HepG2 (cell line): ENCODE data around the gene CAMTA1. TPM values are rescaled to one million over a fixed set of nuclear protein-coding genes. Genes with fewer than 3 reads are reported as not detected.

ENCODE experiments used
- ATAC-seq: fragments of 200-7000 bp; cut with Tn5 transposase; 3 replicates; pipeline ENCODE4 v1.9.1; 2020; ENCODE audit warnings: mild to moderate bottlenecking, moderate library complexity
- BruUV-seq: library from RNA; stranded (reverse); fragments of 400-500 nt; replicated peaks from 2 replicates; lab custom pipeline; 2021; lab: Mats Ljungman, UMichigan
- CTCF ChIA-PET: fragments of 300-600 bp; formaldehyde crosslinking; extraction: SDS; loops from one replicate; lab custom pipeline; 2021; ENCODE audit warnings: low total read pairs, inconsistent platforms, low intra/inter-chr PET ratio; lab: Yijun Ruan, JAX
- POLR2A ChIA-PET: fragments of 350-600 bp; sonication (Branson Sonifier 250); formaldehyde crosslinking; loops from one replicate; lab custom pipeline; 2020; ENCODE audit warnings: antibody characterized with exemption, inconsistent platforms; lab: Yijun Ruan, JAX
- DNase-seq: peaks from one replicate; pipeline ENCODE4 v3.0.0-alpha.2; 2015; ENCODE audit warnings: low spot score
- FAIRE-seq: peaks from 3 replicates; lab custom pipeline; 2011; peaks lifted over from hg19 to GRCh38; lab: Jason Lieb, UNC
- H2AFZ ChIP-seq: one replicate; pipeline ENCODE4 v1.6.1; 2011; ENCODE audit warnings: low read length, inconsistent platforms
- H3K27ac ChIP-seq: fragments of 300-600 bp; 3 replicates; pipeline ENCODE4 v1.8.0; 2011; ENCODE audit warnings: mixed run types, mild to moderate bottlenecking, mixed read lengths, low read length, inconsistent platforms; ENCODE audit not compliant: insufficient read depth; ENCODE audit errors: extremely low read length
- H3K27me3 ChIP-seq, 2 experiments: fragments of 200-600 bp in 1 of 2; 2 replicates in 1 of 2; 3 replicates in 1 of 2; pipeline versions ENCODE4 v1.6.0 to v1.8.0; 2011; ENCODE audit warnings: low read length in 2 of 2, mild to moderate bottlenecking in 2 of 2, moderate library complexity in 2 of 2, inconsistent platforms in 1 of 2; ENCODE audit not compliant: insufficient read depth in 2 of 2, control insufficient read depth in 1 of 2
- H3K36me3 ChIP-seq, 2 experiments: fragments of 200-600 bp in 1 of 2; replicated peaks in 1 of 2; 2 replicates in 1 of 2; 3 replicates in 1 of 2; pipeline versions ENCODE4 v1.5.1 to v1.8.0; 2011; ENCODE audit warnings: low read length in 2 of 2, inconsistent platforms in 1 of 2; ENCODE audit not compliant: insufficient read depth in 2 of 2, control insufficient read depth in 1 of 2
- H3K4me1 ChIP-seq: 2 replicates; pipeline ENCODE4 v1.5.1; 2012; ENCODE audit warnings: low read length, inconsistent platforms; ENCODE audit not compliant: insufficient read depth
- H3K4me2 ChIP-seq: 2 replicates; pipeline ENCODE4 v1.6.0; 2011; ENCODE audit warnings: low read depth, low read length, inconsistent platforms
- H3K4me3 ChIP-seq, 3 experiments: fragments of 200-600 bp in 1 of 3; sonication (generic), shearing (Covaris generic) in 1 of 3; replicated peaks in 1 of 3; 2 replicates each; pipeline ENCODE4 v1.5.1; 2011 to 2016; ENCODE audit warnings: low read length in 3 of 3, inconsistent platforms in 2 of 3, low read depth in 2 of 3, mild to moderate bottlenecking in 2 of 3, control low read depth in 1 of 3, mixed read lengths in 1 of 3; ENCODE audit not compliant: insufficient read depth in 1 of 3
- H3K79me2 ChIP-seq: one replicate; pipeline ENCODE4 v1.6.1; 2011; ENCODE audit warnings: low read length, inconsistent platforms; ENCODE audit not compliant: insufficient read depth
- H3K9ac ChIP-seq: 2 replicates; pipeline ENCODE4 v1.6.0; 2011; ENCODE audit warnings: mild to moderate bottlenecking, low read depth, low read length, inconsistent platforms; ENCODE audit not compliant: insufficient read depth
- H3K9me3 ChIP-seq: 2 replicates; pipeline ENCODE4 v1.5.1; 2012; ENCODE audit warnings: mild to moderate bottlenecking, low read length
- H4K20me1 ChIP-seq: 2 replicates; pipeline ENCODE4 v1.6.0; 2011; ENCODE audit warnings: inconsistent platforms, mild to moderate bottlenecking, low read length, moderate library complexity; ENCODE audit not compliant: insufficient read depth
- ASH2L ChIP-seq: fragments of 300-600, 200-600 bp; sonication (generic); IDR thresholded peaks from 2 replicates; pipeline ENCODE4 v1.7.0; 2017; ENCODE audit warnings: low read depth, mild to moderate bottlenecking, moderate library complexity, mixed read lengths, low read length; ENCODE audit not compliant: insufficient read length
- HOXA5 ChIP-seq: sonication (generic); formaldehyde crosslinking; IDR thresholded peaks from 2 replicates; pipeline ENCODE4 v1.4.0; 2020; ENCODE audit warnings: missing genetic modification reagents
- KLF16 ChIP-seq, 2 experiments: sonication (generic) in 1 of 2; formaldehyde crosslinking in 1 of 2; IDR thresholded peaks; 2 replicates each; pipeline versions ENCODE4 v1.6.1 to v1.8.0; 2016 to 2023; ENCODE audit warnings: missing genetic modification reagents in 2 of 2, missing compliant biosample characterization in 1 of 2
- RXRA ChIP-seq: sonication (generic); formaldehyde crosslinking; IDR thresholded peaks from 2 replicates; pipeline ENCODE4 v1.5.1; 2020; ENCODE audit warnings: missing genetic modification reagents
- SYNCRIP ChIP-seq: fragments of 200-400 bp; formaldehyde crosslinking; IDR thresholded peaks from 2 replicates; pipeline ENCODE4 v1.6.1; 2018; ENCODE audit warnings: mild to moderate bottlenecking, low read depth, low read length; ENCODE audit not compliant: insufficient read depth
- ZBTB40 ChIP-seq, 2 experiments: fragments of 450-650 bp in 1 of 2; sonication (generic) in 1 of 2; formaldehyde crosslinking in 1 of 2; IDR thresholded peaks; 2 replicates each; pipeline versions ENCODE4 v1.6.1 to v1.8.0; 2016 to 2022; ENCODE audit warnings: antibody characterized with exemption in 1 of 2, mild to moderate bottlenecking in 1 of 2, missing genetic modification reagents in 1 of 2
- ZFAT ChIP-seq: sonication (generic); formaldehyde crosslinking; conservative IDR thresholded peaks from 2 replicates; pipeline ENCODE4 v1.8.1; 2023; ENCODE audit warnings: missing genetic modification reagents, inconsistent platforms
- ZNF235 ChIP-seq: sonication (generic); formaldehyde crosslinking; IDR thresholded peaks from 2 replicates; pipeline ENCODE4 v1.8.1; 2023; ENCODE audit warnings: mild to moderate bottlenecking, missing genetic modification reagents, borderline replicate concordance
- ZNF280D ChIP-seq: sonication (generic); formaldehyde crosslinking; IDR thresholded peaks from 2 replicates; pipeline ENCODE4 v1.5.1; 2020; ENCODE audit warnings: mild to moderate bottlenecking, missing genetic modification reagents
- WGBS: methylation state at CpG from one replicate; pipeline ENCODE4 v1.1.6; 2017; ENCODE audit warnings: low lambda C conversion rate; 5-methylcytosine and 5-hydroxymethylcytosine counted together
- in situ Hi-C: cut with HindIII; loops from 2 replicates; pipeline ENCODE4 v1.10.0; 2017; ENCODE audit warnings: low pct_unique_long_range_greater_than_20kb; ENCODE audit not compliant: extremely low pct_ligation_motif_present
- intact Hi-C: fragments of 100-400 bp; cut with micrococcal nuclease; formaldehyde crosslinking; loops from one replicate; pipeline ENCODE4 v1.10.0; 2022; ENCODE audit not compliant: unreplicated experiment
- polyA plus RNA-seq, 8 experiments: library from polyadenylated mRNA; depleted of rRNA in 3 of 8; stranded (reverse) in 7 of 8; unstranded in 1 of 8; fragments of >200 nt; fragmentation: Illumina TruSeq in 4 of 8; extraction: Trizol in 4 of 8; gene quantifications; 2 replicates each; pipeline versions ENCODE4 v1.2.1 to v1.2.3, GENCODE V29; 2011 to 2016; ENCODE audit warnings: low read depth in 4 of 8, missing spikeins in 1 of 8, mixed read lengths in 1 of 8; ENCODE audit not compliant: insufficient read depth in 1 of 8
- total RNA-seq, 5 experiments: library from RNA; depleted of rRNA; stranded (reverse); fragments of >200 nt; fragmentation: Illumina TruSeq; extraction: Trizol; gene quantifications; 2 replicates each; pipeline ENCODE4 v1.2.3, GENCODE V29; 2016; ENCODE audit warnings: low read depth in 1 of 5

The CAMTA1 gene
- total and polyA plus RNA-seq, 2 of the 13 experiments (the other 11 are each of a cell fraction or from before 2014, with no cell fraction given), result 25.0 to 36.4 TPM

- TF ChIP-seq ZFAT (CRISPR knock-in tag) (no peak), RXRA (CRISPR knock-in tag) (no peak)
- TF ChIP-seq, all 625 proteins: peak for 0
Observed at GRCh38 chr1:7076572-7076971, 291.3 kb downstream of the CAMTA1 start (continued).

- POLR2A ChIA-PET, result no interaction called here
- Histone ChIP-seq H3K4me1 (no peaks in the 10 kb centered on the region), H4K20me1 (no peaks in the 10 kb centered on the region), H3K9ac (no peak overlapping the region), H2AFZ (no peak overlapping the region), H3K9me3 (peaks cover 21% of the 10 kb centered on the region), H3K27ac (no peak overlapping the region), H3K79me2 (no peaks in the 10 kb centered on the region), H3K27me3 (no peaks in the 10 kb centered on the region), H3K4me3 (no peak overlapping the region), H3K36me3 (no peaks in the 10 kb centered on the region), H3K4me2 (no peak overlapping the region)
- 13% methylated on average over 4 of the region's 4 CpGs for WGBS
- CTCF ChIA-PET, result no interaction called here
- DNase-seq (no peak), FAIRE-seq (no peak), ATAC-seq (no peak)
- no TSS peak for BruUV-seq
- intact Hi-C loops, result loop anchor here (10.0 kb wide), 1 partner anchor 282 kb away; no protein-coding TSS in a partner anchor
- in situ Hi-C loops, result loop anchor here (10.0 kb wide), 1 partner anchor 282 kb away; no protein-coding TSS in a partner anchor
- TF ChIP-seq SYNCRIP (no peak), ZNF235 (CRISPR knock-in tag) (no peak), ASH2L (no peak), ZBTB40 (IDR thresholded peaks at IDR 0.05) (no peak), ZBTB40 (CRISPR knock-in tag; IDR thresholded peaks at IDR 0.05) (no peak), RXRA (CRISPR knock-in tag) (no peak), HOXA5 (CRISPR knock-in tag) (no peak), KLF16 (CRISPR knock-in tag; IDR thresholded peaks at IDR 0.05) (no peak), ZNF280D (CRISPR knock-in tag) (no peak)
Observed at GRCh38 chr1:7077136-7077535, 291.9 kb downstream of the CAMTA1 start.
